H1 (cell line): ENCODE results near the gene HK1. TPM values are rescaled to one million over a fixed set of nuclear protein-coding genes. Genes with fewer than 3 reads are reported as not detected.
"Not testable (repeated sequence)": the region's sequence is repeated elsewhere in the genome, so short reads cannot be mapped to it uniquely, and the experiment has no call there.

Experiments
- CTCF ChIA-PET: fragments of 300-600 bp; sonication (Branson Sonifier 250); formaldehyde crosslinking; loops from one replicate; lab custom pipeline; 2021; ENCODE audit not compliant: partially characterized antibody; lab: Charles Lee
- POLR2A ChIA-PET: fragments of 300-600 bp; sonication (Branson Sonifier 250); formaldehyde crosslinking; loops from one replicate; lab custom pipeline; 2021; ENCODE audit warnings: inconsistent platforms; ENCODE audit not compliant: partially characterized antibody; lab: Charles Lee
- DNase-seq, 2 experiments: peaks; one replicate each; pipeline versions ENCODE4 v3.0.0 to v3.0.0-alpha.2; 2010 to 2022; ENCODE audit warnings: low spot score in 2 of 2, low read depth in 1 of 2, mixed read lengths in 1 of 2
- FAIRE-seq: peaks from 2 replicates; lab custom pipeline; 2011; peaks lifted over from hg19 to GRCh38; lab: Jason Lieb, UNC
- H2AFZ ChIP-seq: 2 replicates; pipeline ENCODE4 v1.8.1; 2012; ENCODE audit warnings: low read length, inconsistent platforms
- H2AK5ac ChIP-seq: 2 replicates; pipeline ENCODE4 v1.6.1; 2013; ENCODE audit warnings: low read depth, low read length
- H2BK120ac ChIP-seq: replicated peaks from 2 replicates; pipeline ENCODE3; 2013; ENCODE audit warnings: low read depth, low read length, inconsistent platforms
- H2BK12ac ChIP-seq: 2 replicates; pipeline ENCODE4 v1.6.1; 2013; ENCODE audit warnings: low read depth, low read length
- H2BK15ac ChIP-seq: 2 replicates; pipeline ENCODE4 v1.6.1; 2013; ENCODE audit warnings: low read length
- H2BK20ac ChIP-seq: 2 replicates; pipeline ENCODE4 v1.6.1; 2013; ENCODE audit warnings: low read length
- H2BK5ac ChIP-seq: 2 replicates; pipeline ENCODE4 v1.6.1; 2013; ENCODE audit warnings: low read depth, low read length
- H3K14ac ChIP-seq: 2 replicates; pipeline ENCODE4 v1.6.1; 2013; ENCODE audit warnings: inconsistent platforms; ENCODE audit not compliant: insufficient read length
- H3K18ac ChIP-seq: 2 replicates; pipeline ENCODE4 v1.6.1; 2013; ENCODE audit warnings: low read length; ENCODE audit errors: extremely low read depth
- H3K23ac ChIP-seq: 2 replicates; pipeline ENCODE4 v1.6.1; 2013; ENCODE audit warnings: inconsistent platforms; ENCODE audit not compliant: insufficient read length
- H3K23me2 ChIP-seq: 2 replicates; pipeline ENCODE4 v1.6.1; 2013; ENCODE audit warnings: low read depth, low read length
- H3K27ac ChIP-seq: 2 replicates; pipeline ENCODE4 v1.6.1; 2011; ENCODE audit warnings: low read depth, low read length, inconsistent platforms
- H3K27me3 ChIP-seq, 4 experiments: replicated peaks in 1 of 4; 1 replicate in 1 of 4; 2 replicates in 3 of 4; pipeline versions ENCODE4 v1.6.1 to v1.8.1; 2011 to 2013; ENCODE audit warnings: low read length in 3 of 4, mild to moderate bottlenecking in 3 of 4, inconsistent platforms in 2 of 4, mixed read lengths in 2 of 4, moderate library complexity in 1 of 4; ENCODE audit not compliant: control insufficient read depth in 3 of 4, insufficient read depth in 3 of 4; ENCODE audit errors: extremely low read depth in 1 of 4
- H3K36me3 ChIP-seq, 4 experiments: 2 replicates each; pipeline versions ENCODE4 v1.6.1 to v1.8.1; 2011 to 2013; ENCODE audit warnings: mild to moderate bottlenecking in 4 of 4, low read length in 3 of 4, moderate library complexity in 2 of 4, control low read depth in 1 of 4, inconsistent platforms in 1 of 4; ENCODE audit not compliant: insufficient read depth in 4 of 4, control insufficient read depth in 2 of 4
- H3K4ac ChIP-seq: replicated peaks from 2 replicates; pipeline ENCODE3; 2013; ENCODE audit warnings: low read length, low read depth, mixed read lengths, inconsistent platforms; ENCODE audit not compliant: insufficient read length
- H3K4me1 ChIP-seq, 4 experiments: replicated peaks in 1 of 4; 1 replicate in 1 of 4; 2 replicates in 3 of 4; pipeline versions ENCODE4 v1.6.1 to v1.8.1; 2011 to 2013; ENCODE audit warnings: low read length in 3 of 4, inconsistent platforms in 2 of 4, mixed read lengths in 1 of 4; ENCODE audit not compliant: insufficient read depth in 4 of 4, control insufficient read depth in 3 of 4
- H3K4me2 ChIP-seq, 2 experiments: 2 replicates each; pipeline versions ENCODE4 v1.6.1 to v1.8.1; 2011 to 2013; ENCODE audit warnings: low read depth in 2 of 2, low read length in 2 of 2, control low read depth in 1 of 2, inconsistent platforms in 1 of 2, mild to moderate bottlenecking in 1 of 2; ENCODE audit not compliant: insufficient read depth in 1 of 2
- H3K4me3 ChIP-seq, 4 experiments: fragments of 200-600, 300-600 bp in 1 of 4; sonication (generic), shearing (Covaris generic), sonication (Bioruptor Twin) in 1 of 4; 2 replicates each; pipeline versions ENCODE4 v1.5.1 to v1.8.1; 2011 to 2016; ENCODE audit warnings: low read length in 4 of 4, low read depth in 3 of 4, control low read depth in 2 of 4, inconsistent platforms in 2 of 4, mild to moderate bottlenecking in 2 of 4, mixed read lengths in 1 of 4, moderate library complexity in 1 of 4; ENCODE audit not compliant: insufficient read depth in 2 of 4; ENCODE audit errors: extremely low read depth in 1 of 4
- H3K56ac ChIP-seq: replicated peaks from 2 replicates; pipeline ENCODE3; 2013; ENCODE audit warnings: low read depth, mild to moderate bottlenecking, mixed read lengths, low read length, inconsistent platforms; ENCODE audit not compliant: insufficient read length
- H3K79me1 ChIP-seq: 2 replicates; pipeline ENCODE4 v1.6.1; 2013; ENCODE audit warnings: low read depth, low read length, control low read depth
- H3K79me2 ChIP-seq, 2 experiments: 2 replicates each; pipeline versions ENCODE4 v1.6.1 to v1.8.1; 2012 to 2013; ENCODE audit warnings: low read length in 2 of 2, mild to moderate bottlenecking in 2 of 2, inconsistent platforms in 1 of 2; ENCODE audit not compliant: insufficient read depth in 2 of 2, control insufficient read depth in 1 of 2
- H3K9ac ChIP-seq, 4 experiments: replicated peaks in 1 of 4; 1 replicate in 1 of 4; 2 replicates in 3 of 4; pipeline versions ENCODE4 v1.6.1 to v1.8.1; 2011 to 2013; ENCODE audit warnings: low read depth in 3 of 4, low read length in 3 of 4, control low read depth in 2 of 4, mild to moderate bottlenecking in 2 of 4, moderate library complexity in 2 of 4, inconsistent platforms in 1 of 4; ENCODE audit errors: extremely low read depth in 1 of 4
- H3K9me3 ChIP-seq, 2 experiments: 2 replicates each; pipeline versions ENCODE4 v1.6.1 to v1.8.1; 2012 to 2013; ENCODE audit warnings: mild to moderate bottlenecking in 2 of 2, moderate library complexity in 2 of 2, control low read depth in 1 of 2, inconsistent platforms in 1 of 2, low read depth in 1 of 2, low read length in 1 of 2, mixed read lengths in 1 of 2; ENCODE audit not compliant: insufficient read depth in 2 of 2
- H4K20me1 ChIP-seq, 2 experiments: replicated peaks in 1 of 2; 2 replicates each; pipeline versions ENCODE3 to v1.8.1; 2011 to 2013; ENCODE audit warnings: inconsistent platforms in 2 of 2, low read length in 2 of 2, mild to moderate bottlenecking in 1 of 2; ENCODE audit not compliant: insufficient read depth in 2 of 2, control insufficient read depth in 1 of 2
- H4K5ac ChIP-seq: 2 replicates; pipeline ENCODE4 v1.6.1; 2013; ENCODE audit warnings: low read length, low read depth, mixed read lengths, inconsistent platforms; ENCODE audit not compliant: insufficient read length
- H4K8ac ChIP-seq: 2 replicates; pipeline ENCODE4 v1.8.0; 2013; ENCODE audit warnings: mild to moderate bottlenecking, moderate library complexity, low read length, inconsistent platforms; ENCODE audit not compliant: insufficient read depth; ENCODE audit errors: extremely low read depth
- H4K91ac ChIP-seq: replicated peaks from 2 replicates; pipeline ENCODE3; 2013; ENCODE audit warnings: low read length, mixed read lengths, inconsistent platforms; ENCODE audit not compliant: insufficient read length
- WGBS, 2 experiments: shearing (Covaris generic) in 1 of 2; methylation state at CpG; one replicate each; pipeline versions ENCODE4 v1.1.6 to v1.1.7; 2013 to 2015; ENCODE audit warnings: low lambda C conversion rate in 2 of 2, mixed read lengths in 2 of 2, inconsistent platforms in 1 of 2, low coverage in 1 of 2, missing lambda C conversion rate in 1 of 2; ENCODE audit not compliant: insufficient replicate concordance in 2 of 2, insufficient coverage in 1 of 2, insufficient read length in 1 of 2; ENCODE audit errors: extremely low coverage in 1 of 2, missing lambda C conversion rate in 1 of 2; 5-methylcytosine and 5-hydroxymethylcytosine counted together
- polyA plus RNA-seq, 7 experiments: library from polyadenylated mRNA; depleted of rRNA in 3 of 7; stranded (reverse) in 5 of 7; unstranded in 2 of 7; fragments of >200 nt in 5 of 7; fragments of 200-250 nt in 2 of 7; gene quantifications; 1 replicate in 5 of 7; 2 replicates in 1 of 7; 4 replicates in 1 of 7; pipeline versions ENCODE4 v1.2.1 to v1.2.3, GENCODE V29; 2011 to 2013; ENCODE audit warnings: missing spikeins in 2 of 7, mixed read lengths in 2 of 7
- total RNA-seq: library from RNA; stranded (reverse); fragmentation: NEBNext Ultra II Directional; extraction: Animal tissue kit (Norgen Biotek cat#: 25700); gene quantifications from 2 replicates; pipeline ENCODE4 v1.2.1, GENCODE V29; 2021

HK1 gene
- total and polyA plus RNA-seq, 2 of the 8 experiments (the other 6 are each of a cell fraction or from before 2014, with no cell fraction given) = 55.8 to 247 TPM

DNA sequence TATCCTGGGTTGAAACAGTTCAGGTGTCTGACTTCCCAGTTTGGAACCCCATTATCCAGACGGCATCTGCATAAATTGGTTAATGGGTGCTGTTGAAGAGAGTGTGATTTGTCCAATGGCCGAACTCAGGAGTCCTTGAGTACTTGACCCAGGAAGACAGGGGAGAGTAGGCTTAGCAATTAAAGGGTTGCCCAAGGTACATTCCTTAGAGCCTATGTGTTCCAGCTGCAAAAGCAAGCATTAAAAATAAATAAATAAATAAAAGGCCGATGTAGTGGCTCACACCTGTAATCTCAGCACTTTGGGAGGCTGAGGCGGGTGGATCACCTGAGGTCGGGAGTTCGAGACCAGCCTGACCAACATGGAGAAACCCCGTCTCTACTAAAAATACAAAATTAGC is 44.0 kb downstream of the HK1 start:
- H3K79me1 ChIP-seq = peaks cover 14% of the 10 kb centered on the region; the same call in 1 of the 2 replicates
- not testable (repeated sequence) for H2BK15ac ChIP-seq, H3K9me3 ChIP-seq, H3K4me3 ChIP-seq, H2BK20ac ChIP-seq, H2BK120ac ChIP-seq, H4K8ac ChIP-seq, DNase-seq, H3K23me2 ChIP-seq, H3K4ac ChIP-seq, H3K27ac ChIP-seq, H4K5ac ChIP-seq, H4K91ac ChIP-seq, H3K9ac ChIP-seq, H3K18ac ChIP-seq, FAIRE-seq, H3K56ac ChIP-seq, H3K23ac ChIP-seq, H3K14ac ChIP-seq, H3K36me3 ChIP-seq, H3K27me3 ChIP-seq, H2BK12ac ChIP-seq, H2AFZ ChIP-seq
- peaks cover 46 to 81% of the 10 kb centered on the region in 2 experiments for H3K79me2 ChIP-seq
- 94% methylated on average over 7 of the region's 7 CpGs; no CpG with 5 or more reads in 1 of the 2 experiments for WGBS, 2 experiments
- H4K20me1 ChIP-seq = peaks cover 4 to 14% of the 10 kb centered on the region in 2 experiments
- H2BK5ac ChIP-seq = peak overlapping the region; percentile 80; the same call in 1 of the 2 replicates
- H2AK5ac ChIP-seq = 0 out of 2 replicates have a peak overlapping the region, but pooled peaks have one; percentile 76
- POLR2A ChIA-PET = interaction anchor here (1.7 kb wide), 1 partner anchor 11 kb away, joined by 7 read pairs; no protein-coding TSS in a partner anchor
- CTCF ChIA-PET = interaction anchor here (1.1 to 4.4 kb wide), 4 partner anchors 9 to 85 kb away, joined by 5 to 23 read pairs (median 8); no protein-coding TSS in a partner anchor
- H3K4me1 ChIP-seq = peaks cover 13 to 40% (median 29%) of the 10 kb centered on the region in 4 experiments
- H3K4me2 ChIP-seq = peak overlapping the region in 1 of 2 experiments; percentile 97; a peak in 1 of 4 replicates
